ENCODE results near the gene TICRR.

DNA sequence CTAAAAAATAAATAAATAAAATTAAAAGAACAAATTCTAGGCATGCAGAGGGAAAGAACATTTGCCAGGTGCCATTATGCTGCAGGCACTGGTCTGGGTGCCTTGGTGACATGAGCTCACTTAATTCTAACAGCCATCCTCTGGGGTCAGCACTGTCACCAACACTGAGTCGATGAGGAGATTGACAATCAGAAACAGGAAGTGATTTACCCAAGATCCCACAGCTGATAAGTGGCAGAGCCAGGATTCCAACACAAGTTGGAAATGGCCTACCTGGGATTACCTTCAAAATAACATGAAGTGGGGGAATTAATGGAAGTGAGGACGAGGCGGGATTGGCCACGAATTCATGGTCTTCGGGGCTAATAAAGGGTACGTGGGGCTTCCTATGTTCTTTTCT lies 100.3 kb downstream of the TICRR start:
- TF ChIP-seq POLR2AphosphoS5 (IDR thresholded peaks at IDR 0.05; ENCODE audit: low read depth, low read length), result no peak
- TF ChIP-seq POLR2A (IDR thresholded peaks at IDR 0.05; ENCODE audit: low read depth, low read length), result no peak
- TF ChIP-seq TAF1 (IDR thresholded peaks at IDR 0.05; ENCODE audit: low read depth, low read length), result no peak
- peak; percentile 50 for TF ChIP-seq SPI1 (IDR thresholded peaks at IDR 0.05; ENCODE audit: low read depth, low read length)

Data from GM12891 (cell line).